ENCODE results near the gene RASGRP1.

Gene RASGRP1

GRCh38 chr15:38508647-38509046, 56.0 kb downstream of the RASGRP1 start:
- in situ Hi-C loops (cut with HindIII; ENCODE audit: low sequenced_read_pairs) = no loop called here

- in situ Hi-C loops (cut with HindIII; ENCODE audit: low sequenced_read_pairs) = no loop called here
These were observed 57.0 kb downstream of the RASGRP1 start for GRCh38 chr15:38507570-38507969.

GRCh38 chr15:38506997-38507396, 57.6 kb downstream of the RASGRP1 start:
- in situ Hi-C loops (cut with HindIII; ENCODE audit: low sequenced_read_pairs) = no loop called here

GRCh38 chr15:38504680-38505467, 59.7 kb downstream of the RASGRP1 start:
- in situ Hi-C loops (cut with HindIII; ENCODE audit: low sequenced_read_pairs) = no loop called here

- in situ Hi-C loops (cut with HindIII; ENCODE audit: low sequenced_read_pairs) = no loop called here
These were observed 61.1 kb downstream of the RASGRP1 start for GRCh38 chr15:38503496-38503895.

GRCh38 chr15:38499651-38500050, 65.0 kb downstream of the RASGRP1 start:
- in situ Hi-C loops (cut with HindIII; ENCODE audit: low sequenced_read_pairs) = no loop called here

GRCh38 chr15:38496151-38496550, 68.5 kb downstream of the RASGRP1 start:
- in situ Hi-C loops (cut with HindIII; ENCODE audit: low sequenced_read_pairs) = no loop called here

GRCh38 chr15:38490242-38490922, 74.2 kb downstream of the RASGRP1 start:
- in situ Hi-C loops (cut with HindIII; ENCODE audit: low sequenced_read_pairs) = no loop called here

- in situ Hi-C loops (cut with HindIII; ENCODE audit: low sequenced_read_pairs) = no loop called here
These were observed 77.2 kb downstream of the RASGRP1 start for GRCh38 chr15:38487378-38487777.

GRCh38 chr15:38486936-38487335, 77.7 kb downstream of the RASGRP1 start:
- in situ Hi-C loops (cut with HindIII; ENCODE audit: low sequenced_read_pairs) = no loop called here

GRCh38 chr15:38482572-38482971, 82.0 kb downstream of the RASGRP1 start:
- in situ Hi-C loops (cut with HindIII; ENCODE audit: low sequenced_read_pairs) = no loop called here

- in situ Hi-C loops (cut with HindIII; ENCODE audit: low sequenced_read_pairs) = no loop called here
These were observed 82.9 kb downstream of the RASGRP1 start for GRCh38 chr15:38481761-38482160.

GRCh38 chr15:38481113-38481512, 83.5 kb downstream of the RASGRP1 start:
- in situ Hi-C loops (cut with HindIII; ENCODE audit: low sequenced_read_pairs) = no loop called here

GRCh38 chr15:38479756-38480155, 84.9 kb downstream of the RASGRP1 start:
- in situ Hi-C loops (cut with HindIII; ENCODE audit: low sequenced_read_pairs) = no loop called here

- in situ Hi-C loops (cut with HindIII; ENCODE audit: low sequenced_read_pairs) = no loop called here
These were observed 85.3 kb downstream of the RASGRP1 start for GRCh38 chr15:38479266-38479665.

- in situ Hi-C loops (cut with HindIII; ENCODE audit: low sequenced_read_pairs) = no loop called here
These were observed 87.0 kb downstream of the RASGRP1 start for GRCh38 chr15:38477637-38478036.

- in situ Hi-C loops (cut with HindIII; ENCODE audit: low sequenced_read_pairs) = no loop called here
These were observed 88.5 kb downstream of the RASGRP1 start for GRCh38 chr15:38476120-38476519.

GRCh38 chr15:38475361-38475760, 89.3 kb downstream of the RASGRP1 start:
- in situ Hi-C loops (cut with HindIII; ENCODE audit: low sequenced_read_pairs) = no loop called here

- in situ Hi-C loops (cut with HindIII; ENCODE audit: low sequenced_read_pairs) = no loop called here
These were observed 90.4 kb downstream of the RASGRP1 start for GRCh38 chr15:38474155-38474757.

GRCh38 chr15:38471974-38472373, 92.6 kb downstream of the RASGRP1 start:
- in situ Hi-C loops (cut with HindIII; ENCODE audit: low sequenced_read_pairs) = no loop called here

- in situ Hi-C loops (cut with HindIII; ENCODE audit: low sequenced_read_pairs) = no loop called here
These were observed 93.8 kb downstream of the RASGRP1 start for GRCh38 chr15:38470816-38471215.

GRCh38 chr15:38464675-38465074, 99.9 kb downstream of the RASGRP1 start:
- in situ Hi-C loops (cut with HindIII; ENCODE audit: low sequenced_read_pairs) = no loop called here
